ENCODE results near the gene KLF15.

Gene KLF15

DNA sequence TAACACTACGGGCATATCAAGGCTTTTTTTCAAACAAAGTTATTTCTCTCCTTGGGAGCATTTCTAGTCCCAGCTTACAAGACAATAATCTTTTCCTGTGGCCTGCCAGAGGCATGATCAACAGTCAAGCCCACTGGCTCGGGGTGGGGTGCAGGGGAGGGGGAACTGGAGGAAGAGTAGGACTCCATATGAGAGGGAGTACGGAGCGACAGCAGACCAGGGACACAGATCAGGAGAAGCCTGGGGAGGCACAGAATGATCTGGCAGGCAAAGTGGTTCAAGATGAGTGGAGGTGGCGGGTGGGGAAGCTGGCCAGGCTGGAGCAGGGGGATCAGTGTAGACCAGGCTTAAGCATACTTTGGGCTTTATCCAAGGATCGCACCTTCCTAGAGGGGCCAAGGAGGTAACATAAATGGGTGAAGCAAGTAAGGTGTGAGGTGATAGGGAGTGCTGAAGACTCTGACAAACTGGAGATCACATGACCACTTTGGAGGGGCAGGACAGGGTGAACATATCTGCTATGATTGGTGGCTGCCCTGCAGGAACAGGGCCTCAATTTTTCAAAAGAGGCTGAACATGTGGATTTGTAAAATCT lies 37.4 kb downstream of the KLF15 start:
- DNase-seq: no peak

DNA sequence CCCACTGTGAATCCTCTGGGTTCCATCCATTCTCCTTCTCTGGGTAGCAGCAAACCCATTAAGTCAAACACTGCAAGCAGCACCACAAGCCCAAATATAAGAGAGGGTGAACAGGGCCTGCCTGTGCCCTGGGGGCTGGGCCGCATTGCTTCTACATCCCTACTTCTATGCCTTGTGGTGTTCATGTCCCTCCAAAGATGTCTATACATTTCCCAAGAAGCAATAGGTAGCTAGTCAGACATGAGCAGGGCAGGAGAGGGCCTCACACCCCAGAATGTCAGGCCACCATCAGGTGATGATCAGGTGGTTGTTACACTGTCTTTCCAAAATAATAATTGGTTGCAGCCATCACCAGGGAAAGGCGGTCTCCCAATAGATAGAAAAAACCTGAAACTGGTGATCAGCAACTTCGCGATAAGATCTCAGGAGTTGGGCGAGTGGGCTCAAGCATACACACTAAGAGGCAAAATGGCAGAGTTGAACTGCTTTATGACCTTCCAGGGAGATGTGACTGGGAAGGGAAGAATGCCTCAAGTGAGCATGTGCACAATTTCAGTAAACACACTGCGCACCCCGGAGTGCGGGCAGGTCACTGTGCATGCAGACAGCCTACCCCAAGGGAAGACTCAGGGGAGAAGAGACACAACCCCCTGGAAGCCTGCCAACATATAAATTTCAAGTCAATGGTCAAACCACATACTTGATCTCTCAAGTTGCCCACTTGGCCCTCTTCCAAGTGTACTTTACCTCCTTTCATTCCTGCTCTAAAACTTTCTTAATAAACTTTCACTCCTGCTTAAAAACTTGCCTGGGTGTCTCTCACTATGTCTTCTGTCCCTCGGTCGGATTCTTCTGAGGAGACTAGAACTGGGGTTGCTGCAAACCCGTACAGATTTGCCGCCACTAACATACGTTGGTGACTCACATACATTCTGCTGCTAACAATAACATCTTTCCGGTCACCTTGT lies 39.9 kb downstream of the KLF15 start:
- no peak for DNase-seq

DNA sequence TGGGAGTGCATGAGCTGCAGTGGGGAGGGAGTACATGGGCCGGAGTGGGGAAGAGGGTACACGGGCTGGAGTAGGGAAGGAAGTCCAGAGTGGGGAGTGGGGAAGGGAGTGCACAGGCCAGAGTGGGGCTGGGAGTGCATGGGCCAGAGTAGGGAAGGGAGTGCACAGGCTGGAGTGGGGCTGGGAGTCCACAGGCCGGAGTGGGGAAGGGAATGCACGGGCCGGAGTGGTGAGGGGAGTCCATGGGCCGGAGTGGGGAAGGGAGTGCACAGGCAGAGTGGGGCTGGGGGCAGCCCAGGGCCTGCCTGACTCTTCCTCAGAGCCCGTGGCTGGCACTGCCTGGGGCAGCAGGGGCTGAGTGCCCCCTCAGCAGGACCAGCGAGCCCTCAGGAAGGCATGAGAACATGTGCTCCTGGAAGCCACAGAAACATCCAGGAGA lies 40.7 kb downstream of the KLF15 start:
- no peak for DNase-seq

DNA sequence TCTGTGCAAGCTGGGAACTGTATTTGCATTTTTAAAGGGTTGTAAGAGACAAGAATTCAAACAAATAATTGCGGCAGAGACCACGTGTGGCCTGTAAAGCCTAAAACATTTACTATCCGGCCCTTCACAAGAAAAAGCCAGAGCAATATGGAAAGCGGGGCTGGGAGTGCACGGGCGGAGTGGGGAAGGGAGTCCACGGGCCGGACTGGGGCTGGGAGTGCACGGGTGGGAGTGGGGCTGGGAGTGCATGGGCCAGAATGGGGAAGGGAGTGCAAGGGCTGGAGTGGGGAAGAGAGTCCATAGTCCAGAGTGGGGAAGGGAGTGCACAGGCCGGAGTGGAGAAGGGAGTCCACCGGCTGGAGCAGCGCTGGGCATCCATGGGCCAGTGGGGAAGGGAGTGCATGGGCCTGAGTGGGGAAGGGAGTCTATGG lies 41.2 kb downstream of the KLF15 start:
- DNase-seq: no peak

DNA sequence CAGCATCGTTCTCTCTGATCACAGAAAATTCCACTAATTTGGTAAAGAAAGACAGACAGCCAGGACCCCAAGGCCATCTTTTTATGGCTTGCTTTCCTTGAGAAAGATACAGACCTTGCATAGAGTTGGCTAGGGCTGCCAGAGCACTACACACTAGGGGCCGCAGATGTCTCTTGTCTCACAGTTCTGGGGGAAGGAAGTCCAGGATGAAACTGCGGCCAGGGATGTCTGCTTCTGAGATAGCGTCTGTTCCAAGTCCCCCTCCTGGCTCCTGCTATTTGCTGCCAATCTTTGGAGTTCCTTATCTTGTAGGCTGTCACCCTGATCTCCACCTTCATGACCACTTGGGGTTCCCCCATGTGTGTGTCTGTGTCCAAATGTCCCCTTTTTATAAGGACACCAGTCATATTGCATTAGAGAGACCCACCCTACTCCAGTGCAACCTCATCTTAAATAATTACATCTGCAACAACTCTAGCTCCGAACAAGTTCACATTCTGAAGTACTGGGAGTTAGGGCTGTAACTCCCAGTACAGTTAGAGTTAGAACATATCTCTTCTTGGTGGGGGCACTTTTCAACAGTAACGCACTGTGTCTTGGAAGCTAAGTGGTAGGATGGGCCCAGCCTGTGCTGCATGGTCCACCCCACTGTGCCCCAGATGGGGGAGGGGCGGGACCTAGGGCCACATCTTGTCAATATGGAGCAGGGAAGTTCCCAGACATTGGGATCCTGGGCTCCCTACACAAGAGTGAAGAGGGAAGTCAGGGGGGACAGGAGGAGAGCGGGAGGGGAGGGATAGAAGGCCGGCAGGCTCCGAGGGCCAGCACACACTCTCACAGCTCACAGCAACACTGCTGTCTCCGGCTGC lies 42.2 kb downstream of the KLF15 start:
- DNase-seq: no peak

DNA sequence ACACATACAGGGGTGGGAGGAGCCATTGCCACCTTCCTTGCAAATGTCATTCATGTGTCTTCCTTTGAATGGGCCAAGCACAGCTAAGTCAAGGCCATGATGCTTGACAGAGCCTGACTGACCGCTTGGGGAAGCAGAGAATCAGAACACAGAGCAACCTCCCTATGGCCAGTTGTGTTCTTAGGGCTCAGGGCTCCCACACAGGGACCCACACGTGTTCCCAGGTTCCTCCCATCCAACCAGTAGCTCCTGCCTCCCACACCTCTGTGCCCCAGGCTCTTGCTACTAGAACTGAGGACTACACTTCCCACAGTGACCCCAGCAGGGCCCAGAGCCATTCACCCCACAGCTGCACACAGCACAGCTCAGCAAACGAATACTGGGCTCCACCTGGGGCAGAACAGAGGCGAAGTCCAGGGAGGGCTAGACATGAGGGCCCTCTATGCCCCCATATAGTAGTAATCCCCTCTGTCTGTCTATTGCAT lies 42.9 kb downstream of the KLF15 start:
- DNase-seq: no peak

DNA sequence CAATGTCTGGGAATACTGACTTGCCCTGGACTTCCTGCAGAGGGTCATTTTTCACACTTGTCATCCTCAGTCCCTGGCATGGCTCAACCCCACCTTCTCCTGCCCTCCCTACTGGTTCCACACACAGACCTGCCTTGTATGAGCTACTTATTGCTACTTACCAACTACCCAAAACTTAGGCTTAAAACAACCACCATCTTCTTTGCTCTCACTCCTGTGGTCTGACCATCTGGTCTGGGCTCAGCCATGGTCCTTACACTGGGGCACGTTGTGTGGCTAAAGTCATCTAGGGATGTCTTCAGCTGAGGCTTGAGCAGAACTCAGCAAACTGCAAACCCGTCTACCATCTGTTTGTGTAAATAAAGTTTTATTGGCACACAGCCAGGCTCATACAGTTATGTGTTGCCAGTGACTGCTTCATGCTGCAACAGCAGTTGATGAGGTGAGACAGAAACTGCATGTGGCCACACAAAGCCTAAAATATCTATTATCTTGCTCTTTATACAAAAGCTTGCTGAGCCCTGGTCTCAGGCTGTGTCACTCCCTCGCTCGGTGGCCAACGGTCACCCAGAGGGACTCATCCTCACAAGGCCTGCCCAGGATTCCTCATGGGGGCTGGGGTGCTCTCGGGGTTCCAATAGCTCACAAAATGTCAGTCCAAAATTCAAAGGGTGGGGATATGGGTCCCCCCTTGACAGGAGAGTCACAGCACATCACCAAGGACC lies 43.5 kb downstream of the KLF15 start:
- DNase-seq: no peak

DNA sequence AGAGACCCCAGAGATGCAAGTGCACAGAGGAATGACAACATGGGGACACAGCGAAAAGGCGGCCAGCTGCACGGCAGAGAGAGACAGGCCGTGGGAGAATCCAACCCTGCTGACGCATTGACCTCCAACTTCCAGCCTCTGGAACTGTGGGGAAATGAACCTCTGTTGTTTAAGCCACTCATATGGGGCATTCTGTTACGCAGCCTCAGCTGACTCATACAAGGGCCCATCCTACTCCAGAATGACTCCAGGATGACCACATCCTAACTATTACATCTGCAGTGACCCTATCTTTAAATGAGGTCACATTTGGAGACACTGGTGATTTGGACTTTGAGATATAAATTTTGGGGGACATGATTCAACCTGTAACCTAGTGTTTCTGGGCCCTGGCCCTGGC lies 44.0 kb downstream of the KLF15 start:
- no peak for DNase-seq

DNA sequence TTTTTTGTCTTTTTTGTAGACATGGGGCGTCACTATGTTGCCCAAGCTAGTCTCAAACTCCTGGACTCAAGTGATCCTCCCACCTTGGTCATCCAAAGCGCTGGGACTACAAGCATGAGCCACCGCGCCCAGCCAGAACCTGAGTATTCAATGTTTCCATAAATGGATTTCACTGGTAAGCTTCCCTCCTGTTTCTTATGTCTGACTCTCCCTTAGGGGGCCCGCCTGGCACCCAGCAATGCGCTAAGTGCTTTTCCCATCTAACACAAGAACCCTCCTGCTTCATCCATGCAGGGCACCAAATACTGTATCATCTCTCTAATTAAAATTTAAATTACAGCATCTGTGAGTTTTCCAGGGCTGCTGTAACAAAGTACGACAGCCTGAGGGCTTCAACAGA lies 44.9 kb downstream of the KLF15 start:
- no peak for DNase-seq

DNA sequence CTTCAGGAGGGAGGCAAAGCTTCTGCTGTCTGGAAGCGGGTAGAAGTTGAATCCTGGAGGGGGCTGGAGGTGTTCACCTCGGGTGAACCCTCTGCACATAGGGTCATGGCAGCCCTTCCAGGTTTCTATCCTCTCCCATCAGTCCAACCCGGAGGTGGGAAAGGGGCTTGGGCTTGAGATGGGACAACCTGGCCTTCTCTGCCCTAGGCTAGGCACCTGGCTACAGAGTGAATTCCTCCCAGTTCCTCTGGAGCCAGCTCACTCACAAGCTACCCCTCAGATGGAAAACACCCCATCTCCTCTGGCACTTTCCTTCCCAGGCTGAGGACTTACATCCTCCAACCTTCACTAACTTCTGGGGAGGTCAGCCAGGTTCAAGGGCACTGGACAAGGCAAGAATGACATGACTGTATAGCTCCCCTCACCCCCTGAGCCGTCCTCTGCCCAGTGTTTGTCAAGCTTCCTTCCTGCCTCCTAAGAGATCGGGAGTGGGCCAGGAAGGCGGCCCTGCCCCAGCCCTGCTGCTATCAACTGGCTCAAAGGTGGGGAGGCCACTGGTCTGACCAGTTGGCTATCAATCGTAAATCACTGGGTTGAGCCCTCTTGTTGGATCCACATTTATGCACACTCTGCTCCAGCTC lies 45.8 kb downstream of the KLF15 start:
- no peak for DNase-seq

DNA sequence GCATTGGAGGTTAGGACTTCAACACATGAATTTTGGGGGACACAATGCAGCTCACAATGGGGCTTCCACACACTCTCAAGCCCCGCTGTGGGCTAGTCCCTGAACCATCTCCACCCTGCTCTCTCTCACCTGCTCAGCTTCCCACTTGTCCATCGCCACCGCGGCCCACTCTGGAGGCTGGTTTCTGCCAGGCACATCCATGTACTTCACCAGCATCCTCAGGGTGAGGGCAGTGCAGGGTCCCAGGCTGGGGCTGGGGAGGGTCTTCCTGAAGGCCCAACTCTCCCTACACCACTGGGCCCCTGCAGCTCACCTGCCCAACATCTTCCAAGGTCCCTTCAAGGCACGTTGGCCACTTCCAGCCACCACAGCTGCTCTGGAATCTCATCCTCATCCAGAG lies 46.4 kb downstream of the KLF15 start:
- DNase-seq: no peak

DNA sequence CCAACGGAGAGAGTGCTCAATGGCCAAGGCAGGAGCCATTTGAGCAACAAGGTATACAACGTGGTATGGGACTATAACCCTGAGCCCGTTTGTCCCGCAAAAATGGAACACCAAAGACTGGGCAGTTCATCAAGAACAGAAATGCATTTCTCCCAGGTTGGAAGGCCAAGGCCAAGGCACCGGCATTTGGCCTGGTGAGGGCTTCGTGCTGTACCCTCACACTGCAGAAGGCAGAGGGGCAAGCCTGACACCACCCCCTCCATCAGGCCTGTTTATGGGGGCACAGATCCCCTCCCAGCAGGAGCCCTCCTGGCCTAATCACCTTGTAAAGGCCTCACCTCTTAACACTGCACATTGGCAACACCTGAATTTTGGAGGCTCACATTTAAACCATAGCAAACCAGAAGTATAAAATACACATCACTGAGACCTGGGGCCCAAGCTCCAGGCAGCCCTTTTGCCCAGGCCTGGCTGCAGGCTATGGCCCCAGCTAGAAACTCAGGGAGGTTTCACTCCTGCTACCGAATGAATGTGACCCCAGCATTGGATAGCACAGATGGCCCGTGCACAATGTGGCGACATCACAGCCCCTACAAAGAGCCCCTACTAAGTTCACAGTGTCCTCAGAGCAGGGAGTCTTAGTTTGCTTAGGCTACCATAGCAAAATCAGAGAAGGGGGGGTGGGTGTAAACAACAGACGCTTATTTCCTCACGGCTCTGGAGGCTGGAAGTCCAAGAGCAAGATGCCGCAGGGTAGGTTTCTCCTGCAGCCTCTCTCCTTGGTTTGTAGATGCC lies 47.1 kb downstream of the KLF15 start:
- no peak for DNase-seq

DNA sequence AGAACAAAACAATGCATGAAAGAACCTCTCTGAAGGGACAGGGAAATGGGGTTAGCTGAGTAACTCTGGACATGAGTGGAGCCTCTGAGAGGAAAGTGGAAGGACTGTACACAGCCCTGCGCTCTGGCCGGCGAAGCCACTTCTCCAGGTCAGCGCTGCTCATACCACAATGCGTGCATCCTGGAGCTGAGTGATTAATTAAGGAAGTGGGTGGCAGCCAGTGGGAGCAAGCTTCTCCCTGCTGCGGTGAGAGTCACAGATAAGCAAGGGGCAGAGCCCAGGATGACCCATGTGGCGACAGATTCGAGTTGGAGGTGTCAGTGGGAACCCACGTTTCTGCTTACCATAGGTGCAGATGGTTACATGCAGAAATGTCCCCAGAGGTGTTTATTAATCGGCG lies 48.0 kb downstream of the KLF15 start:
- peak; percentile 68 for DNase-seq

DNA sequence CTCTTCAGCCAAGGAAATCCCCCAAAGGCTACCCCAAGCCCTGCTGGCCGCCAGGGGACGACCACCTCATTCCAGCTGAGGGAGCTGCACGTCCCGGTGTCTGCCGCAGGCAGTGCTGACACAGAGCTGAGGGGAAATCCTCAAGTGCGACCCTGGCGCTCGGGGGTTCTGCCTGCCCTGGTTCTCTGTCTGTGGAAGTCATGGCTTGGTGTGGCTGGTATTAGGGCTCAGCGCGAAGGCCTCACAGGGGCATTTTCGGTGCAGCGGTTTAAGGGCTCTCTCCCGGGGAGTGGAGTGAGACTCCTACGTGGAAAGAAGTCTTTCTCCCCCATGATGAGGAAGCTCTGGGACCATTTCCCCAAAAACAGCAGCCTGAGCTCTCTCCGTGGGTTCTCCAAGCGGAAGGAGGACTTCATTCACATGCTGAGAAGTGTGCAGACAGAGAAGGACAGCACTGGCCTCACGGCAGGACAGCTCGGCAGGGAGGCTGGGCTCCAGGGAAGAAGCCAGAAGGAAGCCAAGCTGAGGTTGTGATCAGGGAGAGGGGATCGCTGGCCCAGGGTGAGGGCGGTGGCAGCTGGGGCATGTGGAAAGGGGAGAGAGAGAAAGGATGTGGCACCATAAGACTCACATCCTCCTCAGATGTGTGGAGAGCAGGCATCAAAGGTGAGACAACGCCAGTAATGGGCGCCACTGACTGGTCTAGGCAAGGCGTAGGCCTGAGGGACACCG lies 48.6 kb downstream of the KLF15 start:
- DNase-seq: no peak

DNA sequence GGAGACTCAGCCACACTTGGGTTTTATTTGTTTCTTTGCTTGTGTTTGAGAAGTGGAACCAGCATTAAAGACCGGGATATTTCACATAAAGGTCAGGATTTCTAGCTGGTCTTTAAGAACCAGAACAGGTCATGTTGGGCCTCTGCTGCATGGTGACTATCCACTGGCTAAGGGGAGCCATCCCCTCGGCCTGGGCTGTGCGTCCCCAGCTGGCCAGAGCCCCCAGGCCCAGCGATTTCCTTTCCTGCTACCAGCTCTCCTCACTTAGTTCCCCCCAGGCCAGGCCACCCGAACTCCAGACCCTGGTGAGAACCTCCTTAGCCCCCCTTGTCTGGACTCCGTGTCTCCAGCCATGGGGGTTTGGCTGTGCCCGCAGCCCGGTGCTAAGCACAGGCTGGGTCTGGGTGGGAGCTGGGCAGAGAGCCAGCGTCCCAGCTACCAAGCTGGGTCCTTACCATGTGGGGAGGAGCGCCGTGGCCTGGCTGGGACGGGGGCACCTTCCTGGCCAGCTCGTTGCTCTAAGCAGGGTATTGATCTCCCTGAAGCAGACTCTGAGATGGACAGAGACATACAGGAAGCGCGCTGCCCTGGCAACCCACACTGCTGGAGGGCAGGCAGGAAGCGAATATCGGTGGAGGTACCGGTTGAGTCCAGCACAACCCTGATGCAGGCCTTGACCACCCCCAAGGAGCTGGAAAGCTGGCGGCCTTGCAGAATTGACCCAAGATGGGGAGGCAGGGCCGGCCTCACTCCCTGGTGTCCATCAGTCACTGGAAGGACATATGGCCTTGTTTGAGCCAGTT lies 49.4 kb downstream of the KLF15 start:
- DNase-seq: no peak

DNA sequence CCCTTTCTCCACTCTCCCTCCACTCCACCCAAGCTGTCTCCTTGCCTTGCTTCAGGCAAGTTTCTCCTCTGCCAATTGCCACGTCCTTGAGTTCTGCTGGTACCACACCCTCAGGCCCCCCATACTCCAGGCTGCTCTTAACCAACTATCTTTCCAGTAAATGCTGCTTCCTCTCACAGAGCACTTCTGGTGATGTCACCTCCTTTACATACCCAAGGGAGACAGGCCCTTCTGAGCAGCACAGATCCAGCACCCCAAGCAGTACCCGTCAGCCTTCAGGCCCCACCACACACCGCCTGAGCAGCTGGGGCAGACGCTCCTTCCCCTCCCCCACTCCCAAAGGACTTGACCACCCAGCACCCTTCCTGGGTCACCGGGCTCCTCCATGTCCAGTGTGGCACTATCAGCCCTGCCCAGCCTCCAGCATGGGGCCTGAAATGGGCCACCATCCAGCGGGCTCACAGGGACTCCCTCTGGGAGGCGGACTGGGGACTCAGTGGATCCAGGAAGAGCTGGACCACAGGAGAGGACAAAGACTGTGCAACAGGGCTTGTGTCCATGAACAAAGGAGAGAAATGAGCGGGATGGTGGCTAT lies 50.2 kb downstream of the KLF15 start:
- no peak for DNase-seq

DNA sequence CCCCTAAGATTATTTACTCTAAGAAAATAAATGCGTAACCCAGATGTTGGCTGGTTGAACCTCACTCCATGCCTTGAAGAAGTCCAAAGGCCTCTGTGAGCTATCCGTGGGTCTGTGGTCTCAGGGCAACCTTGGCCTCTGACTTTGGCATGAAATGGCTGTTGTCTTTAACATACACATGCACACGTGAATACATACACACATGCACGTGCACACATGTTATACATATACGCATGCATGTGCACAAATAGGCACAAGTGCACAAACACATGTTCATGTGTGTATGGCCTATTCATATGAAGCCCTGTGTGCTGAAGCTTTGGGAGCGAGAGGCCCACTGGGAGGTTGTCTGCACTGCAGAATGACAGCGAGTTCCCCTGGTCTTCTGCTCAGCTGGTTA lies 50.8 kb downstream of the KLF15 start:
- DNase-seq: no peak

DNA sequence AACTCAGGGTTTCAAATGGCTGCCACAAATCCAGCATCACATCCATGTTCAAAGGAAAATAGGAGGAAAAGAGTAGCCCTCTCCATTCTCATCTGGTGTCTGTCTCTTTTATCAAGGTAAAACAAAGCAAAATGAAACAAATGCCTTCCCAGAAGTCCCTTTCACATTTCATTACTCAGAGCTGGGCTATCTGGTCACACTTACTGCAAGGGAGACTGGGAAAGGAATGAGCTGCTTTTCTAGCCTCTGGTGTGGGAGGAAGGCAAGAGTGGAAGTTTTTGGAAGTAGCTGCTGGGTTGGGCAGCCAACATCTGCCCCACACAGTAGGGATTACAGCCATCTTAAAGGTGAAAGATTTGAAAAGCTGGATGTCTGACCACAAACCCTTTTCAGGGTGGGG lies 51.8 kb downstream of the KLF15 start:
- no peak for DNase-seq

DNA sequence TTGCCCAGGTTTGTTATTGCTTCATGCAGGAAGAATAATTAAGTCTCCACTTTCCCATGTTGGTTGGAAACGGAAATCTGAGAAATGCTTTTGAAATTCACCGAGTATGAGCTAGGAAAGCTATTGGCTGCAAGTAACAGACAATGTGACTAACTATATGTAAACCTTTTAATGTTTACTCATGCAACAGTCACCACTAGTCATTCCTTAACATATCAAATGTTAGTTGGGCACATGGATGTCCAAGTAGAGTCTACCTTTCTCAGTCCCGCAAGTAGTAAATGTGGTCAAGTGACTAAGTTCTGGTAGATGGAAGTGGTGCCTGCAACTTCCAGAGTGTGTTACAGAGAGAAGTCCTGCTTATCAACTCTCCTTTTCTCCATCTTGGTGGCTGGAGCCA lies 52.5 kb downstream of the KLF15 start:
- no peak for DNase-seq

Measured in hematopoietic multipotent progenitor cell treated with erythropoietin and hydrocortisone succinate and interleukin-3 and kit ligand, for 8 days (in vitro differentiated cells).